ENCODE results near the gene AP1G2. TPM values are rescaled to one million over a fixed set of nuclear protein-coding genes. Genes with fewer than 3 reads are reported as not detected.

Gene AP1G2
- total and polyA plus RNA-seq, 2 of the 13 experiments (the other 11 are each of a cell fraction or from before 2014, with no cell fraction given), result 96.9 to 611 TPM

DNA sequence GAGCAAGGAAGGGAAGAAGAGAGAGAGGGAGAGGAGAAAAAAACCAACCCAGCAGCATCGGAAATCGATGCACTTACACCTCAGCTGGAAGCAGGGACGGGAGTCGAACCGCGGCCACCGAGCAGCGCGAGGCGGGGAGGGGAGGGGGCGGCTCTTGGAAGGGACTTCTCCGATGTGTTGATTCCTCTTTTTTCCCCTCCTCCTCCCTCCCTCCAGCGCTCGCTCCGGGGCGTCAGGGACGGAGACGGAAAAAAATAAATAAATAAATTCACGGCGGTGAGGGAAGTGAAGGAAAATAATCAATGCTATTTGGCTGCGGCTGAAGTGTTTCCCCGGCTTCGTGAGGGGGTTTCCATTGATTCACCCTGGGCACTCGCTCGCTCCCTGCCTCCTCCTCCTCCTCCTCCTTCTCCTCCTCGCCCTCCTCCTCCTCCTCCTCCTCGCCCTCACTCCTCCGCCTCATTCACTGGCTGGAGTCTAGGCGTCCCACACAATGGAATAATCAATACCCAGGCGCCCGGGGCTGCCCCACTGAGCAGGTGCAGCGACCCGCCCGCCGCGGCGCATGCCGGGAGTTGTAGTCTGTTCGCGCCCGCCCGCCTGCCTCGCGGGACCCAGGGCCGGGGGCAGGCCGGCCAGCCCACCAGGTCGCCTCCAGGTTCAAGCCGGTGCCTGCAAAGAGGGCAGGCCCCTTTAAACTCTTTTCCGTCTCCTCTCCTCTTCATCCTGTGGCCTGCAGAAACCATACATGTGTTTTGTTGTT is 16.1 kb downstream of the AP1G2 start, which contains the start of gene ZFHX2 (continued):
- TF ChIP-seq SAP130 (CRISPR knock-in tag; IDR thresholded peaks at IDR 0.05; ENCODE audit: low read depth) (peak; percentile 88), SETDB1 (CRISPR knock-in tag; IDR thresholded peaks at IDR 0.05; ENCODE audit: borderline replicate concordance) (no peak), REPIN1 (CRISPR knock-in tag; IDR thresholded peaks at IDR 0.05; ENCODE audit: borderline replicate concordance, low read depth) (no peak; the same call in 1 of the 2 replicates), PRPF4 (IDR thresholded peaks at IDR 0.05; ENCODE audit: low read depth, low read length, poor library complexity, severe bottlenecking) (peak; percentile 12), ZNF44 (CRISPR knock-in tag; IDR thresholded peaks at IDR 0.05) (no peak; the same call in 1 of the 2 replicates), THAP11 (CRISPR knock-in tag; IDR thresholded peaks at IDR 0.05) (peak; percentile 98), SRF (IDR thresholded peaks at IDR 0.05; ENCODE audit: low read depth, low read length) (0 out of 2 replicates have a peak, but pooled peaks have one; percentile 37), ZNF207 (IDR thresholded peaks at IDR 0.05; ENCODE audit: borderline replicate concordance) (no peak), ZNF510 (CRISPR knock-in tag; IDR thresholded peaks at IDR 0.05; ENCODE audit: low read depth) (0 out of 2 replicates have a peak, but pooled peaks have one; percentile 18), SRSF1 (optimal IDR thresholded peaks at IDR 0.05; ENCODE audit: low read depth, low read length) (peak; percentile 89)
- TF ChIP-seq, protein P1, sequence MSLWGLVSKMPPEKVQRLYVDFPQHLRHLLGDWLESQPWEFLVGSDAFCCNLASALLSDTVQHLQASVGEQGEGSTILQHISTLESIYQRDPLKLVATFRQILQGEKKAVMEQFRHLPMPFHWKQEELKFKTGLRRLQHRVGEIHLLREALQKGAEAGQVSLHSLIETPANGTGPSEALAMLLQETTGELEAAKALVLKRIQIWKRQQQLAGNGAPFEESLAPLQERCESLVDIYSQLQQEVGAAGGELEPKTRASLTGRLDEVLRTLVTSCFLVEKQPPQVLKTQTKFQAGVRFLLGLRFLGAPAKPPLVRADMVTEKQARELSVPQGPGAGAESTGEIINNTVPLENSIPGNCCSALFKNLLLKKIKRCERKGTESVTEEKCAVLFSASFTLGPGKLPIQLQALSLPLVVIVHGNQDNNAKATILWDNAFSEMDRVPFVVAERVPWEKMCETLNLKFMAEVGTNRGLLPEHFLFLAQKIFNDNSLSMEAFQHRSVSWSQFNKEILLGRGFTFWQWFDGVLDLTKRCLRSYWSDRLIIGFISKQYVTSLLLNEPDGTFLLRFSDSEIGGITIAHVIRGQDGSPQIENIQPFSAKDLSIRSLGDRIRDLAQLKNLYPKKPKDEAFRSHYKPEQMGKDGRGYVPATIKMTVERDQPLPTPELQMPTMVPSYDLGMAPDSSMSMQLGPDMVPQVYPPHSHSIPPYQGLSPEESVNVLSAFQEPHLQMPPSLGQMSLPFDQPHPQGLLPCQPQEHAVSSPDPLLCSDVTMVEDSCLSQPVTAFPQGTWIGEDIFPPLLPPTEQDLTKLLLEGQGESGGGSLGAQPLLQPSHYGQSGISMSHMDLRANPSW (CRISPR knock-in tag; IDR thresholded peaks at IDR 0.05; ENCODE audit: borderline replicate concordance), result no peak; the same call in 1 of the 2 replicates
- TF ChIP-seq, protein P2, sequence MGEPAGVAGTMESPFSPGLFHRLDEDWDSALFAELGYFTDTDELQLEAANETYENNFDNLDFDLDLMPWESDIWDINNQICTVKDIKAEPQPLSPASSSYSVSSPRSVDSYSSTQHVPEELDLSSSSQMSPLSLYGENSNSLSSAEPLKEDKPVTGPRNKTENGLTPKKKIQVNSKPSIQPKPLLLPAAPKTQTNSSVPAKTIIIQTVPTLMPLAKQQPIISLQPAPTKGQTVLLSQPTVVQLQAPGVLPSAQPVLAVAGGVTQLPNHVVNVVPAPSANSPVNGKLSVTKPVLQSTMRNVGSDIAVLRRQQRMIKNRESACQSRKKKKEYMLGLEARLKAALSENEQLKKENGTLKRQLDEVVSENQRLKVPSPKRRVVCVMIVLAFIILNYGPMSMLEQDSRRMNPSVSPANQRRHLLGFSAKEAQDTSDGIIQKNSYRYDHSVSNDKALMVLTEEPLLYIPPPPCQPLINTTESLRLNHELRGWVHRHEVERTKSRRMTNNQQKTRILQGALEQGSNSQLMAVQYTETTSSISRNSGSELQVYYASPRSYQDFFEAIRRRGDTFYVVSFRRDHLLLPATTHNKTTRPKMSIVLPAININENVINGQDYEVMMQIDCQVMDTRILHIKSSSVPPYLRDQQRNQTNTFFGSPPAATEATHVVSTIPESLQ (CRISPR knock-in tag; conservative IDR thresholded peaks at IDR 0.05), result no peak
- TF ChIP-seq, protein P3, sequence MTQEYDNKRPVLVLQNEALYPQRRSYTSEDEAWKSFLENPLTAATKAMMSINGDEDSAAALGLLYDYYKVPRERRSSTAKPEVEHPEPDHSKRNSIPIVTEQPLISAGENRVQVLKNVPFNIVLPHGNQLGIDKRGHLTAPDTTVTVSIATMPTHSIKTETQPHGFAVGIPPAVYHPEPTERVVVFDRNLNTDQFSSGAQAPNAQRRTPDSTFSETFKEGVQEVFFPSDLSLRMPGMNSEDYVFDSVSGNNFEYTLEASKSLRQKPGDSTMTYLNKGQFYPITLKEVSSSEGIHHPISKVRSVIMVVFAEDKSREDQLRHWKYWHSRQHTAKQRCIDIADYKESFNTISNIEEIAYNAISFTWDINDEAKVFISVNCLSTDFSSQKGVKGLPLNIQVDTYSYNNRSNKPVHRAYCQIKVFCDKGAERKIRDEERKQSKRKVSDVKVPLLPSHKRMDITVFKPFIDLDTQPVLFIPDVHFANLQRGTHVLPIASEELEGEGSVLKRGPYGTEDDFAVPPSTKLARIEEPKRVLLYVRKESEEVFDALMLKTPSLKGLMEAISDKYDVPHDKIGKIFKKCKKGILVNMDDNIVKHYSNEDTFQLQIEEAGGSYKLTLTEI (CRISPR knock-in tag; conservative IDR thresholded peaks at IDR 0.05), result no peak
- TF ChIP-seq, protein P4, sequence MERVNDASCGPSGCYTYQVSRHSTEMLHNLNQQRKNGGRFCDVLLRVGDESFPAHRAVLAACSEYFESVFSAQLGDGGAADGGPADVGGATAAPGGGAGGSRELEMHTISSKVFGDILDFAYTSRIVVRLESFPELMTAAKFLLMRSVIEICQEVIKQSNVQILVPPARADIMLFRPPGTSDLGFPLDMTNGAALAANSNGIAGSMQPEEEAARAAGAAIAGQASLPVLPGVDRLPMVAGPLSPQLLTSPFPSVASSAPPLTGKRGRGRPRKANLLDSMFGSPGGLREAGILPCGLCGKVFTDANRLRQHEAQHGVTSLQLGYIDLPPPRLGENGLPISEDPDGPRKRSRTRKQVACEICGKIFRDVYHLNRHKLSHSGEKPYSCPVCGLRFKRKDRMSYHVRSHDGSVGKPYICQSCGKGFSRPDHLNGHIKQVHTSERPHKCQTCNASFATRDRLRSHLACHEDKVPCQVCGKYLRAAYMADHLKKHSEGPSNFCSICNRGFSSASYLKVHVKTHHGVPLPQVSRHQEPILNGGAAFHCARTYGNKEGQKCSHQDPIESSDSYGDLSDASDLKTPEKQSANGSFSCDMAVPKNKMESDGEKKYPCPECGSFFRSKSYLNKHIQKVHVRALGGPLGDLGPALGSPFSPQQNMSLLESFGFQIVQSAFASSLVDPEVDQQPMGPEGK (CRISPR knock-in tag; IDR thresholded peaks at IDR 0.05), result peak; percentile 93
- TF ChIP-seq, protein P5, sequence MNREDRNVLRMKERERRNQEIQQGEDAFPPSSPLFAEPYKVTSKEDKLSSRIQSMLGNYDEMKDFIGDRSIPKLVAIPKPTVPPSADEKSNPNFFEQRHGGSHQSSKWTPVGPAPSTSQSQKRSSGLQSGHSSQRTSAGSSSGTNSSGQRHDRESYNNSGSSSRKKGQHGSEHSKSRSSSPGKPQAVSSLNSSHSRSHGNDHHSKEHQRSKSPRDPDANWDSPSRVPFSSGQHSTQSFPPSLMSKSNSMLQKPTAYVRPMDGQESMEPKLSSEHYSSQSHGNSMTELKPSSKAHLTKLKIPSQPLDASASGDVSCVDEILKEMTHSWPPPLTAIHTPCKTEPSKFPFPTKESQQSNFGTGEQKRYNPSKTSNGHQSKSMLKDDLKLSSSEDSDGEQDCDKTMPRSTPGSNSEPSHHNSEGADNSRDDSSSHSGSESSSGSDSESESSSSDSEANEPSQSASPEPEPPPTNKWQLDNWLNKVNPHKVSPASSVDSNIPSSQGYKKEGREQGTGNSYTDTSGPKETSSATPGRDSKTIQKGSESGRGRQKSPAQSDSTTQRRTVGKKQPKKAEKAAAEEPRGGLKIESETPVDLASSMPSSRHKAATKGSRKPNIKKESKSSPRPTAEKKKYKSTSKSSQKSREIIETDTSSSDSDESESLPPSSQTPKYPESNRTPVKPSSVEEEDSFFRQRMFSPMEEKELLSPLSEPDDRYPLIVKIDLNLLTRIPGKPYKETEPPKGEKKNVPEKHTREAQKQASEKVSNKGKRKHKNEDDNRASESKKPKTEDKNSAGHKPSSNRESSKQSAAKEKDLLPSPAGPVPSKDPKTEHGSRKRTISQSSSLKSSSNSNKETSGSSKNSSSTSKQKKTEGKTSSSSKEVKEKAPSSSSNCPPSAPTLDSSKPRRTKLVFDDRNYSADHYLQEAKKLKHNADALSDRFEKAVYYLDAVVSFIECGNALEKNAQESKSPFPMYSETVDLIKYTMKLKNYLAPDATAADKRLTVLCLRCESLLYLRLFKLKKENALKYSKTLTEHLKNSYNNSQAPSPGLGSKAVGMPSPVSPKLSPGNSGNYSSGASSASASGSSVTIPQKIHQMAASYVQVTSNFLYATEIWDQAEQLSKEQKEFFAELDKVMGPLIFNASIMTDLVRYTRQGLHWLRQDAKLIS (CRISPR knock-in tag; IDR thresholded peaks at IDR 0.05), result no peak; the same call in 1 of the 2 replicates
